HAP-1 (cell line): ENCODE results near the gene BST2.

Experiments used
- DNase-seq, 2 experiments: peaks; one replicate each; pipeline ENCODE4 v3.0.0-alpha.2; 2016 to 2020; ENCODE audit warnings: low spot score in 2 of 2
- H3K27me3 ChIP-seq: fragments of 250-450 bp; sonication (Bioruptor Pico); 2 replicates; pipeline ENCODE4 v1.5.1; 2020; ENCODE audit warnings: low read depth, mild to moderate bottlenecking, moderate library complexity
- H3K36me3 ChIP-seq: fragments of 250-450 bp; sonication (Bioruptor Pico); replicated peaks from 2 replicates; pipeline ENCODE4 v1.5.1; 2020; ENCODE audit warnings: mild to moderate bottlenecking
- H3K4me1 ChIP-seq: fragments of 250-450 bp; sonication (Bioruptor Pico); 2 replicates; pipeline ENCODE4 v1.5.1; 2020; ENCODE audit warnings: mild to moderate bottlenecking
- H3K4me3 ChIP-seq: fragments of 250-450 bp; sonication (Bioruptor Pico); 2 replicates; pipeline ENCODE4 v1.5.1; 2020; ENCODE audit warnings: mild to moderate bottlenecking, moderate library complexity
- H3K9me3 ChIP-seq: fragments of 250-450 bp; sonication (Bioruptor Pico); 2 replicates; pipeline ENCODE4 v1.5.1; 2020; ENCODE audit warnings: mild to moderate bottlenecking, moderate library complexity
- in situ Hi-C: fragments of 300-500 bp; cut with MboI; formaldehyde crosslinking; loops from 3 replicates; pipeline ENCODE4 v1.14.3; 2020; ENCODE audit warnings: low sequenced_read_pairs, inconsistent platforms, mixed read lengths

The BST2 gene

DNA sequence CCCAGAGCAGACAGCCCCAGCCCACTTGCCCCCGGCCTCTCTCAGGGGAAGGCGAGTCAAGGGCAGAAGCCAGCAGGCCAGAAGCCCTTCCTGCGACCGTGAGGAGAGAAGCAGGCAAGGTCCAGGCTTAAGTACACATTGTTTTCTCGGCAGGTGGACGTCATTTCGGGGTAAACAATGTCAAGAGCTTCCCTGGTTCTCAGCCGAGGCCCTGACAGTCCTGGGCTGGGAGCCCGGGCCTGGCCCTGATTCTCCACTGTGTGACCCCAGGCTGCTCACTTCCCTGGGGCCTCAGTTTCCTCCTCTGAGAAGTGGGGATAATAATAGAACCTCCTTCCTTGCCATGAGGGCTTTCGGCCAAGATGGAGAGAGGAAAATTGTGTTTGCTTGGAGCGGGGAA lies 47.7 kb downstream of the BST2 start:
- Histone ChIP-seq H3K9me3 (no peaks in the 10 kb centered on the region), H3K4me3 (no peak overlapping the region), H3K4me1 (no peaks in the 10 kb centered on the region), H3K27me3 (no peaks in the 10 kb centered on the region), H3K36me3 (no peaks in the 10 kb centered on the region)
- in situ Hi-C loops: no loop called here
- DNase-seq: no peak

DNA sequence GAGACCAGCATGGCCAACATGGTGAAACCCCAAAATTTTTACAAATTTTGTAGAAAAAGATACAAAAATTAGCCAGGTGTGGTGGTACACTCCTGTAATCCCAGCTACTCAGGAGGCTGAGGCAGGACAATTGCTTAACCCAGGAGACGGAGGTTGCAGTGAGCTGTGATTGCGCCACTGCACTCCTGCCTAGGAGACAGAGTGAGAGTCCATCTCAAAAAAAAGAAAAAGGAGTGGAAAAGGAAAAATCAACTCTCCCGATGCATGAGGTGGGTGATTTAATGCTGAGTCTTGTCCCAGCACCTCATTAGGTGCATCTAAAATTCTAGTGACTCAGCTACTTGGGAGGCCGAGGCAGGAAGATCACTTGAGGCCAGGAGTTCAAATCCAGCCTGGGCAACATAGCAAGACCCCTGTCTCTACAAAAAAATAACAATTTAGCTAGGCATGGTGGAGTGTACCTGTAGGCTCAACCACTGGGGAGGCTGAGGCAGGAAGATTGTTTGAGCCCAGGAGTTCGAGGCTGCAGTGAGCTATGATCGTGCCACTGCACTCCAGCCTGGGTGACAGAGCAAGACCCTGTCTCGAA lies 48.3 kb downstream of the BST2 start:
- H3K4me3 ChIP-seq: no peak overlapping the region
- H3K9me3 ChIP-seq: no peaks in the 10 kb centered on the region
- H3K4me1 ChIP-seq: no peaks in the 10 kb centered on the region
- H3K36me3 ChIP-seq: no peaks in the 10 kb centered on the region
- in situ Hi-C loops: no loop called here
- DNase-seq: no peak
- no peaks in the 10 kb centered on the region for H3K27me3 ChIP-seq

DNA sequence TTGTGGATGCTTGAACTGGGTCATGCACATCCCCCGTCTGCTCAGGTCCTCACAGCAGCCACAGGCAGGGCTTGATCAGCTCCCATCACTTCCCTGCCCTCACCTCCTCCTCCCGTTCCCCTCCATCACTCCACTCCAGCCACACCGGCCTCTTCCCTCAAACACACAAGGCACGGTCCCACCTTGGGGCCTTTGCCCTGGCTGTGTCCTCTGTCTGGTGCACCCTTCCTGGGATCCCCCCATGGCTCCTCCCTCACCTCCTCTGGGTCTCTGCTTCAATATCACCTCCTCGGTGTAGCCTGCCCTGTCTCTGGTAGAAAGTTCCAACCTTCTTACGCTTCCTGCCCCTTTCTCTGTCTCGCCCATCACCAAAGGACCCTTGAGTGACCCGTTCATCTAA lies 52.0 kb downstream of the BST2 start:
- H3K4me3 ChIP-seq: no peak overlapping the region
- DNase-seq: no peak
- no peaks in the 10 kb centered on the region for H3K4me1 ChIP-seq
- H3K9me3 ChIP-seq: no peaks in the 10 kb centered on the region
- in situ Hi-C loops: no loop called here
- H3K27me3 ChIP-seq: no peaks in the 10 kb centered on the region
- no peaks in the 10 kb centered on the region for H3K36me3 ChIP-seq
